ENCODE measurements around the gene AP4B1. TPM values are rescaled to one million over a fixed set of nuclear protein-coding genes. Genes with fewer than 3 reads are reported as not detected.

Gene AP4B1
- total and polyA plus RNA-seq, 11 donors: 7.3 to 17.2 (median 10.5) TPM

- Histone ChIP-seq H3K9me3 (no peaks in the 10 kb centered on the region), H3K27me3 (no peaks in the 10 kb centered on the region), H3K4me3 (peak overlapping the region in 2 of 12 donors; percentile 3 to 21), H3K4me1 (peaks cover 3 to 18% (median 14%) of the 10 kb centered on the region in 12 donors), H3K27ac (peak overlapping the region; percentile 51 to 89 (median 72)), H3K36me3 (peaks cover 0 to 45% (median 34%) of the 10 kb centered on the region in 9 donors)
- WGBS, 4 donors: 17 to 26% (median 20%) methylated on average over 3 of the region's 3 CpGs
- intact Hi-C loops (cut with DNase I): loop anchor here in 2 of 10 donors (1.0 to 2.0 kb wide), 2 partner anchors 14 to 16 kb away; partner anchors contain the start of gene HIPK1 (in 1 of the 2)
- TF ChIP-seq POLR2A (IDR thresholded peaks at IDR 0.05) (no peak), CTCF (IDR thresholded peaks at IDR 0.05) (no peak)
- DNase-seq (no peak), ATAC-seq (peak in 3 of 4 donors; percentile 12 to 30 (median 29))
Measured at GRCh38 chr1:113913312-113913668, 8.7 kb upstream of the AP4B1 start.

DNA sequence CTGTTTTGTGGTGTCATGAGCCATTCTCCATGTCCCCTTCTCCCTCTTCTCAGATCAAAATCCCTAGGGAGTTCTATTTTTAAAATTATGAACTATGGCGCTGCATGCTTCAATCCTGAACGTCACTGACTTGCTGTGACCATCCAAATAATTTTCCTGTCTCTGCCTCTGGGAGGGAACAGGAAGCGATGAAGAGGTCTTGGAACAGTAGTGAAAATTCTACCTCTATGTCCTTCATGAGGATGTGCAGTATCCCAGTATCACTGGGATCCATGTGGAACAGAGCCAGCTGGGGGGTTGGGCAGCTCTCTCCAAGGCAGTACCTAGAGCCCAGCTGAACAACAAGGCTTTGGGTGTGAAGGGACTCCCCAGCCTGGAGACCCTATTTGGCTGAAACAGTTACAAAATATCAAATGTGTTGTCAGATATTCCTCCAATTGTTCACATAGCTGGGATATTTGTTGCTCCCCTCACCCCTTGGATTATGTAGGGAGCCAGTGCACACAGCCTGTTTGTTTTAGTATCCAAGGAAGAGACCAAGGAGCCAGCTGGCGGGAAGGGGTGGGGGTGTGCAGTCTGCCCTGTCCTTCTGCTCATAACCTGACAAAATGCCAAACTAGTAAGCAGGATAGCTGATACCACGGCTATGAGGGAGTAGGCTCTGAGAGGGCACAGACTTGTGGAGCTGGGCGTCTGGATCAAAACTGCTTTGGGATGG, 8.2 kb upstream of the AP4B1 start:
- ATAC-seq (peak; percentile 80 to 91 (median 86)), DNase-seq (peak; percentile 45 to 66 (median 54))
- H3K36me3 ChIP-seq: peaks cover 0 to 50% (median 39%) of the 10 kb centered on the region in 9 donors
- H3K9me3 ChIP-seq: no peaks in the 10 kb centered on the region
- no peaks in the 10 kb centered on the region for H3K27me3 ChIP-seq
- peak overlapping the region; percentile 51 to 89 (median 72) for H3K27ac ChIP-seq
- peak overlapping the region in 2 of 12 donors; percentile 3 to 21 for H3K4me3 ChIP-seq
- TF ChIP-seq CTCF (IDR thresholded peaks at IDR 0.05): no peak
- 17 to 25% (median 21%) methylated on average over 6 of the region's 6 CpGs for WGBS, 4 donors
- intact Hi-C loops (cut with DNase I): loop anchor here in 2 of 10 donors (1.0 to 2.0 kb wide), 2 partner anchors 14 to 17 kb away; partner anchors contain the start of gene HIPK1 (in 1 of the 2)
- peaks cover 3 to 18% (median 14%) of the 10 kb centered on the region in 12 donors for H3K4me1 ChIP-seq

DNA sequence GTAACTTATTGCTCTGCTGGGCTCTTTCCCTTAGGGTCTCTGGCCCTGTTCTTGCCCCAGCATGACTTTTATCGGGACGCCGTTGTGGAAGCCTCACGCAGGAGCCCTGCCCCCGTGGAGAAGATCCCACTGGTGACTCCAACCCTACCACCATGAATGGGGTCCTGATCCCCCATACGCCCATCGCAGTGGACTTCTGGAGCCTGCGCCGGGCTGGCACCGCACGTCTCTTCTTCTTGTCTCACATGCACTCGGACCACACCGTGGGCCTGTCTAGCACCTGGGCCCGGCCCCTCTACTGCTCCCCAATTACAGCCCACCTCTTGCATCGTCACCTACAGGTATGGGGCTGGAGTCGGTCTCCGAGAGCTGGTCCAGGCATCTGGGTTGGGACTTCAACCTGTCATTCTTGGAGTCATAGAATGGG, 849 bp upstream of the AP4B1 start:
- intact Hi-C loops (cut with DNase I): loop anchor here in 9 of 10 donors (1.0 to 10.0 kb wide), 8 partner anchors 23 to 761 kb away; partner anchors contain the start of genes HIPK1 (in 8 of the 9), PHTF1 (in 2 of the 9) and RSBN1 (in 1 of the 9)
- DNase-seq: peak in 2 of 5 donors; percentile 40 to 62

More for the DNA sequence above, 849 bp upstream of the AP4B1 start:
- ATAC-seq: peak in 1 of 4 donors; percentile 0
- Histone ChIP-seq H3K9me3 (no peaks in the 10 kb centered on the region), H3K4me3 (peak overlapping the region; percentile 54 to 94 (median 80)), H3K27ac (peak overlapping the region in 11 of 12 donors; percentile 81 to 97 (median 93)), H3K27me3 (no peaks in the 10 kb centered on the region), H3K4me1 (peaks cover 0 to 43% (median 19%) of the 10 kb centered on the region in 12 donors), H3K36me3 (peaks cover 0 to 53% (median 46%) of the 10 kb centered on the region in 9 donors)
- WGBS, 4 donors: 0 to 1% (median 0%) methylated on average over 17 of the region's 17 CpGs
- no peak for TF ChIP-seq POLR2A (IDR thresholded peaks at IDR 0.05)
- TF ChIP-seq CTCF (IDR thresholded peaks at IDR 0.05): peak in 1 of 12 donors; percentile 2

All from heart left ventricle (tissue), 16 donors.